DMS53 treated with DMSO at 0.1 percent for 48 hours (cell line): ENCODE data around the gene FOXL2NB.

ENCODE experiments used
- DNase-seq: peaks from one replicate; lab custom pipeline; 2025; ENCODE audit not compliant: unreplicated experiment; lab: John Stamatoyannopoulos, UW

Gene FOXL2NB

GRCh38 chr3:138944929-138945708 lies 1.9 kb upstream of the FOXL2NB start:
- DNase-seq, result no peak

DNA sequence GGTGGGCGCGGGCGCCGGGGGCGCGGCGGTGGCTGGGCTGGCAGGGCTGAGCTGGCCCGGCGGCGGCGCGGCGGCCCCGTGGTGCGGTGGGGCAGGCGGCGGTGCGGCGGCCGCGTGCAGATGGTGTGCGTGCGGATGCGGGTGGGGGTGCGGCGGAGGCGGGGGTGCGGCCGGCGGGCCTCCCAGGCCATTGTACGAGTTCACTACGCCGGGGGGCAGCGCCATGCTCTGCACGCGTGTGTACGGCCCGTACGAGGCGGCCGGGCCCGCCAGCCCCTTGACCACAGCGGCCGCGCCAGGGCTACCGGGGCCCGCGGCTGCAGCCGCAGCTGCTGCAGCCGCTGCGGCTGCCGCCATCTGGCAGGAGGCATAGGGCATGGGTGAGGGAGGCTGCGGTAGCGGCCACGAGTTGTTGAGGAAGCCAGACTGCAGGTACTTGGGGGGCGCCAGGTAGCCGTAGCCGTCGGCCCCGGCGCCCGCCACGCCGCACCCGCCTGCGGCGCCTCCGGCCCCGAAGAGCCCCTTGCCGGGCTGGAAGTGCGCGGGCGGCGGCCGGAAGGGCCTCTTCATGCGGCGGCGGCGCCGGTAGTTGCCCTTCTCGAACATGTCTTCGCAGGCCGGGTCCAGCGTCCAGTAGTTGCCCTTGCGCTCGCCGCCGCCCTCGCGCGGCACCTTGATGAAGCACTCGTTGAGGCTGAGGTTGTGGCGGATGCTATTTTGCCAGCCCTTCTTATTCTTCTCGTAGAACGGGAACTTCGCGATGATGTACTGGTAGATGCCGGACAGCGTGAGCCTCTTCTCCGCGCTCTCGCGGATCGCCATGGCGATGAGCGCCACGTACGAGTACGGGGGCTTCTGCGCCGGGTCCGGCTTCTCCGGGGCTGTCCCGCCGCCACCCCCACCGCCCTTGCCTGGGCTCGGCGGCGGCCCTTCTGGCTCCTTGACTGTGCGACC lies 1.0 kb upstream of the FOXL2NB start:
- peak; percentile 23 for DNase-seq

- DNase-seq, result no peak
These were observed 591 bp downstream of the FOXL2NB start for GRCh38 chr3:138947495-138948121.

GRCh38 chr3:138948371-138949001 lies 1.5 kb downstream of the FOXL2NB start:
- DNase-seq, result no peak

GRCh38 chr3:138949002-138949418 lies 2.0 kb downstream of the FOXL2NB start:
- no peak for DNase-seq

DNA sequence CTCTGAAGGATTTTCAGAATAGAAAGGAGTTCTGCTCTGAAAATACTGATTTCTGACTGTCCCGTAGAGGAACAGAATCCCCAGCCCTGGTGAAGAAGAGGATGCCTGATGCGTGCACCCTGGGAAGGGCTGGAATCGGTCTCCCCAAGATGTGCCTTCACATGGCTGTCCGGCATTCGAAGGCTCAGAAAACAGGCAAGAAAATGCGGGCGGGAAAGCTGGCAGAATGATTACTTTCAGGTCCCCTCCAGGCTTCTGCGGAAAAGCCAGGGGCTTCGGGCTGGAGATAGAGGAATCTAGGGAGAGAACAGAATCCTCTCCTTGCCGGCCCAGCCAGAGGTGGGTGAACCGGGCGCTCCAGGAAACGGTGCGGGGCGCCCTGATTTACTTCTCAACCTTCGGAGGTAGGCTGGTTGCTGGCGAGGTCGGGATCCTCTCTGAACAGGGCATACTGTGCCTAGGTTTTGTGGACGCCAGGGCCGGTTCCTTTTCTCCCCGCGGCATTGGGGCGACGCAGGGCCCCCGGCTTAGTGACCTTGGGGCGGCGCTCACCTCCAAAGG lies 2.5 kb downstream of the FOXL2NB start:
- no peak for DNase-seq

DNA sequence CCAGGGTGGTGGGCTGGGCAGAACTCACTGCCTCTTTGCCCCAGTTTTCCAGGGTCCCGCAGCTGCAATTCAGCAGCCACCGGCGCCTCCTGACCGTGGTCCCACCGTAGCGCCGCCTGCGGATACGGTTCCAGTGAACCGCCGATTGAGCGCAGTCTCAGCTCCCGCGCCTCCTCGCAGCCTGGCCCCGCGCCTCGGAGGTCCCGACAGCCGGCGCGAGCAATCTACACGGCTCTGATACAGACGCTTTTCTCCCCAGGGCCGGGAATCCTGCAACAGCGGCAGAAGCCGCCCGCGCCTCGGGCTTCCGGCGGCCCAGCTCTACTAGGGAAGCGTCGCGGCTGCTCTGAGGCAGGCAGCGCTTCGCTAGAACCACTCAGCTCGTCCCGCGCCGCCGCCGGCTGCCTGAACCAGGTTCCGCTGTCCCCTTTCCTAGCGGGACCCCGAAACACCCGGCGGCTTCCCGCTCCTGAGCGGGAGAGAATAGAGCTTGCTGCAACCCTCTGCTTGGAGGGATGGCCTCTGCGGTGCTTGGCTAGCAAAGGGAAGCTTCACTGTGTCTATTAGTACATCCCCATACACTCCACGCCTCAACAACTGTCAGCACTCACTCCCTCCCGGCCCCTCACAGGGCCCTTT lies 3.1 kb downstream of the FOXL2NB start:
- DNase-seq, result no peak

DNA sequence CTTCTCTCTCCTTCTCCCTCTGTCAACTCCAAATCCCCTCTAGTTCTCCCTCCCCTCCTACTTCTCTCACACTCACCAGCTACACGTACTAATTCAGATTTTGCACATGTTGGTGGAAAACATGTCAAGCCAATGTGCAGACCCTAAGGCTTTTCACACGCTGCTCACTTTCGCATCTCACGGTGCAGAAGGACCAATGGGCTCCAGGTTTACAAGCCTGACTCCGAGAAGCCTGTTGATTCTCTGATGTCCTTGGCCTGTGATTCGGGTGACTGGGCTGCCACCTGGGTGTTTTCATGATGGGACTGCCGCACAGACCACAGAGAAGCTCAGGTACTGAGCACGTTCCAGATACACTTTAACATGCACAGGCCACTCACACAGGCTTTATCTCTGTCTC lies 3.7 kb downstream of the FOXL2NB start:
- no peak for DNase-seq

DNA sequence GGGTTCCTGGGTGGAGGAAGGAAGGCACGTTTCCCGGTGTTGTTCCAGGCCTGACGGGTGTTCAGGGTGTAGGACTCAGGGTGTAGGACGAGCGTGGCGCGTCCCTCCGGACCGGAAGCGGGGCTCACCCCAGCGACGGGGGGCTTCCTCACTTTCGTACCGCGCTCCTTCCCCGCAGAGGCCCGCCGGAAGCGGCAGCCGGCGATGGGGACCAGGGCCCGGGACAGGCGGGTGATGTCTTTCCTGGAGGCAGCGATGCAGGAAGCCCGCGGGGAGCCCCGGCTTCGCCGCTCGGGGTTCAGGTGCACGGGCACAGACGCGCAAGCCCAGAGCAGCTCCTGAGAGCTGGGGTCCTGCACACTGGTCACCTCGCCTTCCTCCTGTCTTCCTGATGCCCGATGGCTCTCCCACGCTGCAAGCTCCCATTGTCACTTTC lies 13.4 kb downstream of the FOXL2NB start:
- DNase-seq, result no peak

GRCh38 chr3:138962854-138963560 lies 16.0 kb downstream of the FOXL2NB start:
- DNase-seq, result no peak

GRCh38 chr3:138964264-138964663 lies 17.2 kb downstream of the FOXL2NB start:
- peak; percentile 32 for DNase-seq

- DNase-seq, result no peak
These were observed 17.9 kb downstream of the FOXL2NB start for GRCh38 chr3:138964923-138965322.

DNA sequence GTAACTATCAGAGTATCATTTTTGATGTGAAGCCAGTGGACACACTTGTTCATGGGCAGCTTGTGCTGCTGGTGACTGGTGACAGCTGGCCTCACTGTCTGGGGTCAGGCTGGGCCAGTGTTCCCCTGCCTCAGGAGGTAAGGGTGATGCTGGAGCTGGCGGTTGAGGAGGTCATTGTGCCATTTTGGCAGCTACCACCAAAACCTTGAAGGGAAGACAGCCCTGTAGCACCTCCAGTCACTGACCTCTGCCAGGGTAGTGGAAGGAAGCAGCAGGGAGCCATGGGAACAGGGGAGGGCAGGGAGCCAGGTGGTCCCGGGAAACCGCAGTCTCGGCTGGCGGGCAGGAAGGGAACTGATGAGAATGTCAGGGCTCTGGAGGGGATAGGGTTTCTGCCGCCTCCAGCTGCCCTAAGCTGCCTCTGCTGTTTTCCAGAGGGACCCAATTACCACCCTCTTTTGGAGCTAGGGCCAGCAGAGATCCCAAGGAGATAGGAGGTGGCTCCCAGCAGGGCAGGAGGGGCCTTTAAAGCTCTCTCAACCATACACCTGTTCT lies 24.8 kb downstream of the FOXL2NB start:
- no peak for DNase-seq

- DNase-seq, result no peak
These were observed 25.9 kb downstream of the FOXL2NB start for GRCh38 chr3:138972941-138973340.

- no peak for DNase-seq
These were observed 27.4 kb downstream of the FOXL2NB start for GRCh38 chr3:138974462-138974861.

GRCh38 chr3:138975351-138975750 lies 28.3 kb downstream of the FOXL2NB start:
- no peak for DNase-seq

- no peak for DNase-seq
These were observed 29.0 kb downstream of the FOXL2NB start for GRCh38 chr3:138976047-138976446.

DNA sequence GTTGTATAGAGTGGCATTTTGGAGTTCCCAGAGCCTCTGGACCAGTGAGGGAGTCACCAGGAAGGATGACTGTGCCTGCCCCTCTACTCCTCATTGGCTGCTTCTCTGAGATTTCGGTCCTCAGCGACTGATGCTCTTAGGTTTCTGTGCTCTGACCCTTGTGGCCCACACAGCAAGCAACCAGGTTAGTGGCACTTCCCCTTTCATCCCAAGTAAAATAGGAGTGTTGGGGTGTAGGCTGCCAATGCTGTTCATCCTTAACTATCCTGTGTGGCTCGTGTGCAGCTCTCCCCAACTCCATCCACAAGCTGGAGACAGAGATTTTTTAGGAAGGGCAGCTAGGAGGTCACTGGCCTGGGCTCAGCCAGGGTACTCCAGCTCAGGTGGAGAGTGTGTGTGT lies 37.8 kb downstream of the FOXL2NB start:
- DNase-seq, result no peak

DNA sequence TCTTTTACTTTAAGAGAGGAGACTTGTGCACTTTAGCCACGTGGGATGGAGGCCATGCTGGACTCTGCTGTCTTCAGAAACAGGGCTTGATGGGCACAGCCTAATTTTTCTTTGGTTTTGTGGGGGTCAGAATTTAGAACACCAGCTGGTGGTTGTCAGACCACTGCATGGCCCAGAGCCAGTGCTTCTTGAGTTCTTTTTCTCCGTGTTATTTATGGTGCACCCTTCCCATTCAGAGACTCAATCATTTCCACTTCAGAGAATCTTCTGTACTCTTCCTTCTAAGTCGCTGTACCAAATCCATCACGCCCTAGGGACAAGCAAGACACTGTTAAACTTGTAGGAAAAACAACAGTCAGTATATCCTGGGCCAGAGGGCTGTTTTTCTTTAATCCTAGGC lies 38.9 kb downstream of the FOXL2NB start:
- no peak for DNase-seq
